ENCODE data around the gene FAM83B.

GRCh38 chr6:54910921-54911320, 64.3 kb downstream of the FAM83B start:
- TF ChIP-seq, protein P1, sequence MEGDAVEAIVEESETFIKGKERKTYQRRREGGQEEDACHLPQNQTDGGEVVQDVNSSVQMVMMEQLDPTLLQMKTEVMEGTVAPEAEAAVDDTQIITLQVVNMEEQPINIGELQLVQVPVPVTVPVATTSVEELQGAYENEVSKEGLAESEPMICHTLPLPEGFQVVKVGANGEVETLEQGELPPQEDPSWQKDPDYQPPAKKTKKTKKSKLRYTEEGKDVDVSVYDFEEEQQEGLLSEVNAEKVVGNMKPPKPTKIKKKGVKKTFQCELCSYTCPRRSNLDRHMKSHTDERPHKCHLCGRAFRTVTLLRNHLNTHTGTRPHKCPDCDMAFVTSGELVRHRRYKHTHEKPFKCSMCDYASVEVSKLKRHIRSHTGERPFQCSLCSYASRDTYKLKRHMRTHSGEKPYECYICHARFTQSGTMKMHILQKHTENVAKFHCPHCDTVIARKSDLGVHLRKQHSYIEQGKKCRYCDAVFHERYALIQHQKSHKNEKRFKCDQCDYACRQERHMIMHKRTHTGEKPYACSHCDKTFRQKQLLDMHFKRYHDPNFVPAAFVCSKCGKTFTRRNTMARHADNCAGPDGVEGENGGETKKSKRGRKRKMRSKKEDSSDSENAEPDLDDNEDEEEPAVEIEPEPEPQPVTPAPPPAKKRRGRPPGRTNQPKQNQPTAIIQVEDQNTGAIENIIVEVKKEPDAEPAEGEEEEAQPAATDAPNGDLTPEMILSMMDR (IDR thresholded peaks at IDR 0.05; ENCODE audit: low read depth, low read length) = no peak
- TF ChIP-seq POLR2A (IDR thresholded peaks at IDR 0.05; ENCODE audit: extremely low read depth, insufficient read length) = no peak
- no peak for TF ChIP-seq MAX (IDR thresholded peaks at IDR 0.05; ENCODE audit: low read depth, low read length)

Measured in NB4 (cell line).